KBM-7 (cell line): ENCODE measurements around the gene SNX22.
A peak's percentile ranks its signal among the peaks of the same experiment; 100 is the strongest.
"Not testable (repeated sequence)": the region's sequence is repeated elsewhere in the genome, so short reads cannot be mapped to it uniquely, and the experiment has no call there.

Experiments
- DNase-seq: peaks from one replicate; pipeline ENCODE4 v3.0.0-alpha.2; 2015
- in situ Hi-C: fragments of 300-500 bp; cut with MboI; formaldehyde crosslinking; loops from 2 replicates; pipeline ENCODE4 v1.14.3; 2020; ENCODE audit warnings: low sequenced_read_pairs, low pct_unique_long_range_greater_than_20kb, mixed read lengths

Gene SNX22

GRCh38 chr15:64151727-64152506 is at the start of gene SNX22:
TSS of gene SNX22 (plus strand) at chr15:64151731. CDS start at chr15:64151776, 45 bp downstream.
- DNase-seq, result peak; percentile 62

DNA sequence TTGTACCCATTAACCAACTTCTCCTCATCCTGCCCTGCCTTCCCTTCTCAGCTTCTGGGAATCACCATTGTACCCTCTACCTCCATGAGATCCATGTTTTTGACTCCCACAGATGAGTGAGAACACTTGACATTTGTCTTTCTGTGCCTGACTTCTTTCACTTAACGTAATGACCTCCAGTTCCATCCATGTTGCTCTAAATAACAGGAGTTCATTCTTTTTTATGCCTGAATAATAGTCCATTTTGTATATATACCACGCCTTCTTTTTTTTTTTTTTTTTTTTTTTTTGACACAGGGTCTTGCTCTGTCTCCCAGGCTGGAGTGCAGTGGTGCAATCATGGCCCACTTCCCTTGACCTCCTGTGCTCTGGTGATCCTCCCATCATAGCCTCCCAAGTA is 49.0 kb upstream of the SNX22 start:
- DNase-seq, result no peak
- in situ Hi-C loops, result no loop called here

More at GRCh38 chr15:64151727-64152506, at the start of gene SNX22:
- in situ Hi-C loops, result no loop called here

DNA sequence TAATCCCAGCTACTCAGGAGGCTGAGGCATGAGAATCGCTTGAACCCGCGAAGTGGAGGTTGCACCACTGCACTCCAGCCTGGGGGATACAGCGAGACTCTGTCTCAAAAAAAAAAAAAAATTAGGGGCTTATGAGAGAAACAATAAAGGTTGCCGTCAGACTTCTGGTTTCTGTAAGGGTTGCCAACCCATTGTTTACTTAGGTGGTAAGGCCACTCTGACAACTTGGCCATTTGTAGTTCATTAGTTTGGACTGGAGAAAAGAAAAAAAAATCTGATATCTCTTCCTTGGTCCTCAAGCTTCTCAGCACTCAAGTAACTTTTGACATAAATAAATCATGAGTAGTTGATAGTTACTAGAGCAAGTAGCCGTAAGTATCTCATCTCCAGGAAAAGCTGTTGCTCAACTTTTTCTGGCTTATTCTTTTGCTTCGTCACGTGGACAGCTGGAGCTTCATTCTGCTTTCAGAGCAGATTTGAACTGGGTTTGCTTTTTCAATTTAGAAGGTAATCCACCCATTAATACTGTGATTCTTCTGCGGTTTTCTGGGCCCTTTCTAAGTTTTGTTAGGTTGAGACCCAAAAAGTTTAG is 46.3 kb upstream of the SNX22 start:
- DNase-seq, result peak; percentile 41
- in situ Hi-C loops, result no loop called here

GRCh38 chr15:64107337-64107736 is 44.2 kb upstream of the SNX22 start:
- no peak for DNase-seq
- in situ Hi-C loops, result no loop called here

DNA sequence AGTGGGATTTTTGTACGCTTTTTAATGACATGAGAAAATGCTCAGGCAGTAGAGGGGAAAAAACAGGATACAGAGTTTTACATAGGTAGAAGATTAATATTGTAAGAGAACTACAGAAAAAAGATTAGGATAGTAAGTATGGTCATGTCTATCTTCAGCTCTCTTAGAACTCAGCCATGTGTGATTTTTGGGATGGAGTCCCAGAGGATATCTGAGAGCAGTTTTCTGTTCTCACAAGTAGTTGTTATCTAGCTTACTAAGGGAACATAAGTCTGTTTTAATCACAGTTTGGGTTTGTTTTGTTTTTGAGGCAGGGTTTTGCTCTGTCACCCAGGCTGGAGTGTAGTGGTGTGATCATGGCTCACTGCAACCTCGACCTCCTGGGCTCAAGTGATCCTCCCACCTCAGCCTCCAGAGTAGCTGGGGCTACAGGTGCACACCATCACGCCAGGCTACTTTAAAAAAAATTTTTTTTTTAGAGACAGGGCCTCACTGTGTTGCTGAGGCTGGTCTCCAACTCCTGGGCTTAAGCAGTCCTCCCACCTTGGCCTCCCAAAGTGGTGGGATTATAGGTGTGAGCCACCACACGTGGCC is 41.3 kb upstream of the SNX22 start:
- DNase-seq, in situ Hi-C loops: not testable (repeated sequence)

- in situ Hi-C loops, result no loop called here
- peak; percentile 32 for DNase-seq
Observed at GRCh38 chr15:64110950-64111678, 40.4 kb upstream of the SNX22 start.

- in situ Hi-C loops, result no loop called here
Observed at GRCh38 chr15:64111679-64112050, 39.9 kb upstream of the SNX22 start.

GRCh38 chr15:64112073-64112772 is 39.3 kb upstream of the SNX22 start:
- DNase-seq, result no peak
- in situ Hi-C loops, result no loop called here

More at GRCh38 chr15:64111679-64112050, 39.9 kb upstream of the SNX22 start:
- no peak for DNase-seq

DNA sequence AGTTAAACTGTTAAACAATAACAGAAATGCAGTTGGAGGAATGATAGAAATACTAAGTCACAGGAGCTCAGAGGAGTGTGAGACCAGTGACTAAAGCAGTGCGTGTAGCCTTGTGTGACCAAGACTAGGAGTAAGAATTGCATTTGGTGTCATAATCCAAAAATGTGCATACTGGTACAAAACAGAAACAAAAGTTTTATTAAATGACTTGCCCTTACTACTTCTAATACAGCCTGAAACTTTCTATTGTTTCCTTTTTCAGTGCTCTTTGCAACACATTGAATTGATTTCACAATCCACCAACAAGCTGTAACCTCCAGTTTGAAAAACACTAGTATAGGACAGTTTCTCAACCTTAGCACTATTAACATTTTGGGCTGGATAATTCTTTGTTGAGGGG is 38.6 kb upstream of the SNX22 start:
- in situ Hi-C loops, result no loop called here

DNA sequence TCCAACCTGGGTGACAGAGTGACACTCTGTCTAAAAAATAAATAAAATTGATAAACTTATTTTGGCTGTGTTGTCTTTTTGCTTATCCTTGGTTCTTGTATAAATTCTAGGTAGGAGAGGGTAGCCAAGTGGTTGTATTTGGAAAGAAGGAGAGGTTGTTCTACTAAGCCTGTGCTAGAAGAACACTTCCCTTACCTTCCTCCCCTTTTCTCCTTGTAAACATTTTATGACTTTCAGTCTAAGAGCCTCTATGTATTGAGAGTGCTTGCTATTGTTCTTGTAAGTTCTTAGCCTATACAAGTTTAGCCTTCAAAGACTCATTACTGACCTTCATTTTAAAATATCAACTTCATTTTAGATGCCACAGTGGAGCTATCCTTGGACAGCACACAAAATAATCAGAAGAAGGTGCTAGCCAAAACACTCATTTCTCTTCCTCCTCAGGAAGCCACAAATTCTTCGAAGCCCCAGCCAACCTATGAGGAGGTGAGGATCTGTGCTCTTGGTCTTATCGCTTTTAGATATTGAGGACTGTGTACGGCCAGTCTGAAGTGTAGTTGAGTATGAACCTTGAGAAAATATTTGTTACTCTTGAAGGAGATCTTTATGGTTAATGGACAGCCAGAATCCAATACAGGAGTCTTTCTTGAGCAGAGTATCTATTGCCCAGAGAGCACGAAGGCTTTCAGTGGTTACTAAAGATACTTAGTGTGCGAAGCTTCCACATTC is 33.6 kb upstream of the SNX22 start:
- DNase-seq, result no peak
- in situ Hi-C loops, result no loop called here

More for the DNA sequence above, 38.6 kb upstream of the SNX22 start:
- no peak for DNase-seq

- in situ Hi-C loops, DNase-seq: not testable (repeated sequence)
Observed at GRCh38 chr15:64120322-64120721, 31.2 kb upstream of the SNX22 start.

- in situ Hi-C loops, result no loop called here
Observed at GRCh38 chr15:64121614-64122013, 29.9 kb upstream of the SNX22 start.

GRCh38 chr15:64122444-64122843 is 29.1 kb upstream of the SNX22 start:
- no peak for DNase-seq
- in situ Hi-C loops, result no loop called here

More at GRCh38 chr15:64121614-64122013, 29.9 kb upstream of the SNX22 start:
- DNase-seq, result no peak

- in situ Hi-C loops, result no loop called here
- DNase-seq, result no peak
Observed at GRCh38 chr15:64122936-64123351, 28.6 kb upstream of the SNX22 start.

GRCh38 chr15:64125978-64126377 is 25.6 kb upstream of the SNX22 start:
- DNase-seq, result no peak
- in situ Hi-C loops, result no loop called here

- in situ Hi-C loops, result no loop called here
- DNase-seq, result no peak
Observed at GRCh38 chr15:64127521-64128270, 23.8 kb upstream of the SNX22 start.

GRCh38 chr15:64130159-64130558 is 21.4 kb upstream of the SNX22 start:
- in situ Hi-C loops, result no loop called here
- no peak for DNase-seq

- DNase-seq, result no peak
- in situ Hi-C loops, result no loop called here
Observed at GRCh38 chr15:64131547-64131946, 20.0 kb upstream of the SNX22 start.
